Stimulated activated CD4-positive, alpha-beta T cell treated with anti-CD3 and anti-CD28 coated beads, TNF-alpha, amount 100 ng/mL, for 24 hours (primary cell): ENCODE measurements around the gene AACS.

Experiments used
- DNase-seq, 3 experiments: peaks; one replicate each; pipeline ENCODE4 v3.0.0-alpha.2; 2020; ENCODE audit warnings: low read depth in 3 of 3

AACS gene

GRCh38 chr12:125185311-125185739 lies 120.1 kb downstream of the AACS start:
- no peak for DNase-seq

GRCh38 chr12:125185740-125186470 lies 120.7 kb downstream of the AACS start, which contains the start of gene TMEM132B:
Gene TMEM132B, plus strand, starts transcription at chr12:125186386.
- DNase-seq: peak in 2 of 3 experiments; percentile 16 to 71

- DNase-seq: no peak
Observed at GRCh38 chr12:125186471-125187147, 121.4 kb downstream of the AACS start.

- no peak for DNase-seq
Observed at GRCh38 chr12:125187148-125187745, 122.0 kb downstream of the AACS start.

- no peak for DNase-seq
Observed at GRCh38 chr12:125187780-125188741, 122.8 kb downstream of the AACS start.

GRCh38 chr12:125189015-125189414 lies 123.8 kb downstream of the AACS start:
- DNase-seq: no peak

- DNase-seq: no peak
Observed at GRCh38 chr12:125189502-125189901, 124.3 kb downstream of the AACS start.

- DNase-seq: no peak
Observed at GRCh38 chr12:125191361-125192087, 126.3 kb downstream of the AACS start.

- DNase-seq: no peak
Observed at GRCh38 chr12:125192690-125193221, 127.5 kb downstream of the AACS start.
